Hepatocyte (in vitro differentiated cells): ENCODE measurements around the gene VPS13D. TPM values are rescaled to one million over a fixed set of nuclear protein-coding genes. Genes with fewer than 3 reads are reported as not detected.

ENCODE experiments used
- DNase-seq: peaks from one replicate; pipeline ENCODE4 v3.0.0-alpha.2; 2016; ENCODE audit warnings: low spot score
- H2AFZ ChIP-seq: fragments of 200-600 bp; sonication (generic); 2 replicates; pipeline ENCODE4 v1.6.0; 2016; ENCODE audit warnings: antibody characterized with exemption, mild to moderate bottlenecking
- H3K27ac ChIP-seq: fragments of 200-600 bp; sonication (generic); 2 replicates; pipeline ENCODE4 v1.5.1; 2016; ENCODE audit warnings: mild to moderate bottlenecking
- H3K27me3 ChIP-seq: fragments of 200-600 bp; sonication (generic); 2 replicates; pipeline ENCODE4 v1.6.1; 2016
- H3K36me3 ChIP-seq: fragments of 200-600 bp; sonication (generic); replicated peaks from 2 replicates; pipeline ENCODE4 v1.5.1; 2016; ENCODE audit warnings: low read depth; ENCODE audit not compliant: insufficient read depth
- H3K4me1 ChIP-seq: fragments of 200-600 bp; sonication (generic); 2 replicates; pipeline ENCODE4 v1.5.1; 2016; ENCODE audit warnings: mild to moderate bottlenecking, moderate library complexity; ENCODE audit not compliant: insufficient read depth
- H3K4me2 ChIP-seq: fragments of 200-600 bp; sonication (generic); 2 replicates; pipeline ENCODE4 v1.6.0; 2016
- H3K4me3 ChIP-seq: fragments of 200-600 bp; sonication (generic); 2 replicates; pipeline ENCODE4 v1.5.1; 2016; ENCODE audit warnings: mild to moderate bottlenecking
- H3K79me2 ChIP-seq: fragments of 200-600 bp; sonication (generic); 2 replicates; pipeline ENCODE4 v1.6.0; 2017; ENCODE audit warnings: mild to moderate bottlenecking
- H3K9me2 ChIP-seq: fragments of 200-600 bp; sonication (generic); replicated peaks from 2 replicates; pipeline ENCODE4 v1.6.0; 2017; ENCODE audit warnings: mild to moderate bottlenecking; ENCODE audit not compliant: insufficient read depth
- H3K9me3 ChIP-seq: fragments of 200-600 bp; sonication (generic); 2 replicates; pipeline ENCODE4 v1.5.1; 2016; ENCODE audit warnings: low read depth, mild to moderate bottlenecking
- H4K20me1 ChIP-seq: fragments of 200-600 bp; sonication (generic); 2 replicates; pipeline ENCODE4 v1.6.0; 2016; ENCODE audit warnings: mild to moderate bottlenecking; ENCODE audit not compliant: insufficient read depth, poor library complexity, severe bottlenecking
- EZH2 ChIP-seq: fragments of 200-600 bp; sonication (generic); IDR thresholded peaks from 2 replicates; pipeline ENCODE4 v1.6.1; 2016; ENCODE audit warnings: antibody characterized with exemption, mild to moderate bottlenecking, borderline replicate concordance
- EZH2phosphoT487 ChIP-seq: fragments of 200-600 bp; sonication (generic); IDR thresholded peaks from one replicate; pipeline ENCODE4 v1.6.1; 2018; ENCODE audit warnings: antibody characterized with exemption, mild to moderate bottlenecking, low read depth, moderate library complexity; ENCODE audit not compliant: unreplicated experiment, severe bottlenecking
- WGBS: methylation state at CpG from one replicate; pipeline ENCODE4 v1.1.6; 2016; ENCODE audit warnings: low lambda C conversion rate; ENCODE audit errors: missing lambda C conversion rate; 5-methylcytosine and 5-hydroxymethylcytosine counted together
- polyA plus RNA-seq: library from polyadenylated mRNA; unstranded; fragments of >200 nt; fragmentation: Nextera tagmentation; extraction: Ambion mirVana; gene quantifications from 2 replicates; pipeline ENCODE4 v1.2.1, GENCODE V29; 2016
- total RNA-seq: library from RNA; depleted of rRNA; stranded (reverse); fragments of >200 nt; gene quantifications from 2 replicates; pipeline ENCODE4 v1.2.3, GENCODE V29; 2014
- TF ChIP-seq, protein P1 (sequence below): fragments of 200-600 bp; sonication (generic); IDR thresholded peaks from 2 replicates; pipeline ENCODE4 v1.5.1; 2016; ENCODE audit warnings: antibody characterized with exemption, mild to moderate bottlenecking; ENCODE audit not compliant: poor library complexity

VPS13D gene
- total and polyA plus RNA-seq, 2 experiments from 2014 or later, result 7.3 to 32.2 TPM

DNA sequence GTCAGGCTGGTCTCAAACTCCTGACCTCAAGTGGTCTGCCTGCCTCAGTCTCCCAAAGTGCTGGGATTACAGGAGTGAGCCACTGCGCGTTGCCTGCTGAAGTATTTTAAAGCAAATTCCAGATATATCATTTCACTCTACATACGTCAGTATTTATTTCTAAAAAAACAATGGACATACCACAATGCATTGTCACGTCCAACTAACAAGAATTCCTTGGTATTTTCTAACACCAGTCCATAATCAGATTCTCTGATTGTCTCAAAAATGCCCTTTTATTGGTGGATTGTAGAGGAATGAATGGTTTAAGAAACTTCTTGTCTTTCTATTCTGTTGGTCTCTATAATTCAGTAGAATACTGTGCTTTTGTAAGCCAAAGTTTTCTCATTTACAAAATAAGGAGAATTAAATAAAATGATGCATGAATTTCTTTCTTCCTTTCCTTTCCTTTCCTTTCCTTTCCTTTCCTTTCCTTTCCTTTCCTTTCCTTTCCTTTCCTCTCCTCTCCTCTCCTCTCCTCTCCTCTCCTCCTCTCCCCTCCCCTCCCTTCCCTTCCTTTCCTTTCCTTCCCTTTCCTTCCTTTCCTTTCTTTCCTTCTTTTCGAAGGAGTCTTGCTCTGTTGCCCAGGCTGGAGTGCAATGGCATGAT, 55.8 kb downstream of the VPS13D start:
- Histone ChIP-seq H2AFZ (no peak overlapping the region), H3K4me1 (no peaks in the 10 kb centered on the region), H3K9me2 (no peaks in the 10 kb centered on the region), H3K27ac (no peak overlapping the region), H3K9me3 (no peaks in the 10 kb centered on the region), H3K4me3 (no peak overlapping the region), H4K20me1 (no peaks in the 10 kb centered on the region), H3K36me3 (no peaks in the 10 kb centered on the region), H3K79me2 (no peaks in the 10 kb centered on the region), H3K4me2 (no peak overlapping the region), H3K27me3 (no peaks in the 10 kb centered on the region)
- DNase-seq, result no peak
- WGBS, result 96% methylated on average over 5 of the region's 5 CpGs
- no peak for TF ChIP-seq EZH2phosphoT487
- no peak for TF ChIP-seq EZH2
- TF ChIP-seq, protein P1, sequence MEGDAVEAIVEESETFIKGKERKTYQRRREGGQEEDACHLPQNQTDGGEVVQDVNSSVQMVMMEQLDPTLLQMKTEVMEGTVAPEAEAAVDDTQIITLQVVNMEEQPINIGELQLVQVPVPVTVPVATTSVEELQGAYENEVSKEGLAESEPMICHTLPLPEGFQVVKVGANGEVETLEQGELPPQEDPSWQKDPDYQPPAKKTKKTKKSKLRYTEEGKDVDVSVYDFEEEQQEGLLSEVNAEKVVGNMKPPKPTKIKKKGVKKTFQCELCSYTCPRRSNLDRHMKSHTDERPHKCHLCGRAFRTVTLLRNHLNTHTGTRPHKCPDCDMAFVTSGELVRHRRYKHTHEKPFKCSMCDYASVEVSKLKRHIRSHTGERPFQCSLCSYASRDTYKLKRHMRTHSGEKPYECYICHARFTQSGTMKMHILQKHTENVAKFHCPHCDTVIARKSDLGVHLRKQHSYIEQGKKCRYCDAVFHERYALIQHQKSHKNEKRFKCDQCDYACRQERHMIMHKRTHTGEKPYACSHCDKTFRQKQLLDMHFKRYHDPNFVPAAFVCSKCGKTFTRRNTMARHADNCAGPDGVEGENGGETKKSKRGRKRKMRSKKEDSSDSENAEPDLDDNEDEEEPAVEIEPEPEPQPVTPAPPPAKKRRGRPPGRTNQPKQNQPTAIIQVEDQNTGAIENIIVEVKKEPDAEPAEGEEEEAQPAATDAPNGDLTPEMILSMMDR, result no peak

DNA sequence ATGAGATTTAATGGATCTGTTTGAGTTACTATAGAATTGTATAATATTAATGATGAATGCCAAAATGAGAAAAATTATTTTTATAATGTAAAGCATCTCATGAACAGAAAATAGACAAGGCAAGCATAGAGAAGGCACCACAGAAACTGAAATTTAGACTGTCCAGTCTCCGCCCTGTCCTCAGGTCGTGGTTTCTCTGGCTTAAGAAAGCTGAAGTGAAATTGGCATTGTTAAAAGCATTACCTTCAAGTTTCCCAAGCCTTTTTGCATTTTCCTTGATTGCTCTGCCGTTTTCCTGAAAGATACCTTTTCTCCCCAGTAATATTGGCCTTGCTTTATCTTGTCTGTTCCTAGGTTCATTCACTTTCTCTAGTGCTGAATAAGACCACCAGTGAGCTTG, 58.0 kb downstream of the VPS13D start:
- Histone ChIP-seq H3K79me2 (no peaks in the 10 kb centered on the region), H3K4me2 (no peak overlapping the region), H3K4me1 (no peaks in the 10 kb centered on the region), H3K9me2 (no peaks in the 10 kb centered on the region), H3K27me3 (no peaks in the 10 kb centered on the region), H3K9me3 (no peaks in the 10 kb centered on the region), H3K4me3 (no peak overlapping the region), H3K36me3 (no peaks in the 10 kb centered on the region), H3K27ac (no peak overlapping the region), H2AFZ (no peak overlapping the region), H4K20me1 (no peaks in the 10 kb centered on the region)
- WGBS, result 95% methylated on average over 3 of the region's 3 CpGs
- TF ChIP-seq, protein P1, result no peak
- no peak for TF ChIP-seq EZH2phosphoT487
- no peak for TF ChIP-seq EZH2
- DNase-seq, result no peak

DNA sequence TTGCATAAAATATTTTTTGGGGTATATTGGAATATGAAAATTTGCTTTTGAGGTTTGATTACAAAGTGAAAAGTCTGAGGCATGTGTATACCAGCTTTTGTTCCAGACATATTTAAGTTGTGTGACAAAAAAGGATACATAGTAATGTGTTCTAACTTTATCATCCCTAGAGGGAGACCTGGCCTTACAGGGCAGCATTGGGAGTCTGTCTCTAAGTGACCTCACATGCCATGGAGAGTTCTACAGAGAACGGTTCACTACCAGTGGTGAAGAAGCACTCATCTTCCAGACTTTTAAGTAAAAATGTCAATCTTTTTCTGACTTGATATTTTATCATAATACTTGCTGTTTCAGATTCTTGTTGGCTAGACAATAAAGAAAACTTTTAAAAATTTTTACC, 61.0 kb downstream of the VPS13D start:
- no peaks in the 10 kb centered on the region for H3K9me3 ChIP-seq
- H3K4me3 ChIP-seq, result no peak overlapping the region
- no peak for TF ChIP-seq EZH2
- no peak for TF ChIP-seq EZH2phosphoT487
- TF ChIP-seq, protein P1, result no peak
- H3K4me1 ChIP-seq, result no peaks in the 10 kb centered on the region
- H2AFZ ChIP-seq, result no peak overlapping the region
- no peaks in the 10 kb centered on the region for H3K36me3 ChIP-seq
- no peaks in the 10 kb centered on the region for H4K20me1 ChIP-seq
- H3K27me3 ChIP-seq, result no peaks in the 10 kb centered on the region
- no peak overlapping the region for H3K27ac ChIP-seq
- no peaks in the 10 kb centered on the region for H3K79me2 ChIP-seq
- H3K9me2 ChIP-seq, result no peaks in the 10 kb centered on the region
- 88% methylated on average over 1 of the region's 1 CpG for WGBS
- DNase-seq, result no peak
- no peak overlapping the region for H3K4me2 ChIP-seq
